Stimulated activated CD4-positive, alpha-beta T cell treated with anti-CD3 and anti-CD28 coated beads, Interleukin-12 subunit alpha, Interleukin-12 subunit beta, amount 100 ng/mL, for 24 hours (primary cell): ENCODE measurements around the gene HIVEP2.

Experiments used
- DNase-seq, 2 experiments: peaks; one replicate each; pipeline ENCODE4 v3.0.0-alpha.2; 2020; ENCODE audit warnings: low read depth in 2 of 2

The HIVEP2 gene

GRCh38 chr6:142706210-142706609, 238.8 kb downstream of the HIVEP2 start:
- no peak for DNase-seq

GRCh38 chr6:142705054-142705453, 239.9 kb downstream of the HIVEP2 start:
- no peak for DNase-seq

DNA sequence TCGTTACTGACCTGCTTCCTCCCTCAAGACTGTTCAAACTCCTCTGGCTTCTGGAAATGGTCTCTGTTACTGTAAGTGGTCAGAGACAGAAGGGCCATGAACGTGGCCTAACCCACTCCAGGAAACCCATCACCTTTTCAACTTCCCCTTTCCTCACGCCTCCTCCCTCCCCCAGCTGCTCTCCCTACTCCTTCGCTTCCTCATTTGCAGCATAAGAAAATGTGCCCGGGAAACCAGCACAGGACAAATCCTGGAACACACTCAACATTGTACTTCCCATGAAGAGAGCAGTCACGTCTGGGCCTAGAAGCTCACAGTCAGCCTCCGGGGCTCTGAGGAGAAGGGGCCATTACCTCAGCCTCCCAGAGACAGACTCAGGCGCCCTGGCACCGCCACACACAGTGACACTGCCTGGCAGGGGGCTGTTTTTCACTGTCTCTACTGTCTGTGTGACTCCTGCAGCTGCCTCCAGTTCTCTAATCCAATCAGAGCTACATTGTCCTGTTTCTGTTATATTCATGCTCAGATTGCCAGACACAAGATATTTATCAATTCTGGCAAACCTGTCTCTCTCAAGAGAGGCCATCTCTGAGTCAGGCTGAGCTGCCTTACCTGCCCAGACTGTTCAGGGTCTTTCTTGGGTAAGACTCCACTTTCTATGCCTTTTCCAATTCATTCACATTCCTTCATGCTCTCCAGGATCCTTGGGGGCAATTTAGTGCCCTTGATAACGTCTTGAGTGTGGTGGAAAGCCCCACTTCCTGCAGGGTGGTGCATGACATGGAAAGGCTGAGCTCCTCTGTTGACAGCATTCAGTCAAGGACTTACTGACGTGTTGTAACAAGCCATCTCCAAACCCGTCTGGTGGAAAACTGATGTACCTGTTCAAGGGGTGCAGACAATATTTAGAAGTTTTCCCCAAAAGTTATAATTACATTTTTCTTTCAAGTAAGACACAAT, 242.2 kb downstream of the HIVEP2 start:
- no peak for DNase-seq
